Smooth muscle cell of the pulmonary artery (primary cell): Measurements from ENCODE around the gene RAB1B. TPM values are rescaled to one million over a fixed set of nuclear protein-coding genes. Genes with fewer than 3 reads are reported as not detected.

Source experiments
- total RNA-seq: library from RNA; depleted of rRNA; stranded (reverse); fragments of >200 nt; gene quantifications from 2 replicates; pipeline ENCODE4 v1.2.3, GENCODE V29; 2014

RAB1B gene
- total RNA-seq, result 118 and 126 TPM in 2 replicates

DNA sequence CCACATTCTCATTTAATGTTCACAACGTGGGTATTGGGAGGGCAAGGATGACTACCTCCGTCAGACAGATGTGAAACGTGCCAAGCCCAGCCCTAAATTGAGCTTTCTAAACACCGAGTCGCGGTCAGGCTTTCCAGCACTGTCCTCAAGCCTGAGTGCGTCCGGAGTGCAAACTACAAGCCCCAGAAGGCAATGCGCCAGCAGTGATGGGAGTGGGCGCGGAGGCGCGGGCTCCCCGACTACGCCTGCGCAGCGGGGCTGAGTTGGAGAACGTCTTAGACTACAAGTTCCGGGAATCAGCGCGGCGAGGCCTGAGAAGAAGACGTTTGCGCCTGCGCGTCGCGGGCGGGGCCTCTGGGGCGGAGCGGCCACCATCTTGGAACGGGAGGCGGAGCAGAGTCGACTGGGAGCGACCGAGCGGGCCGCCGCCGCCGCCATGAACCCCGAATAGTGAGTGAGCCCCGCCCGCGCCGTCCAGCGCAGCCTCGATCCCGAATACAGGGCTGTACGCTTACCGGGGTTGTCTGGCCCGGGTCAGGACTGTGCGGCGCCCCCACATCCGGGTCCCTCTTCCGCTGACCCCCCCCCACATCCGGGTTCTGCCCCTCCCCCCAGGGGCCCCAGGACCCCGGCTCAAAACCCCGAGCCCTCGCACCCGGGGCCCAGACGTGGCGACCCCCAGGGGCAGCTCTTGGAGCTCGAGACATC is at the start of gene RAB1B:
Gene RAB1B (plus strand): TSS at position 396 of the 708 bp plus-strand sequence. CDS start 41 bp downstream, at position 437.

DNA sequence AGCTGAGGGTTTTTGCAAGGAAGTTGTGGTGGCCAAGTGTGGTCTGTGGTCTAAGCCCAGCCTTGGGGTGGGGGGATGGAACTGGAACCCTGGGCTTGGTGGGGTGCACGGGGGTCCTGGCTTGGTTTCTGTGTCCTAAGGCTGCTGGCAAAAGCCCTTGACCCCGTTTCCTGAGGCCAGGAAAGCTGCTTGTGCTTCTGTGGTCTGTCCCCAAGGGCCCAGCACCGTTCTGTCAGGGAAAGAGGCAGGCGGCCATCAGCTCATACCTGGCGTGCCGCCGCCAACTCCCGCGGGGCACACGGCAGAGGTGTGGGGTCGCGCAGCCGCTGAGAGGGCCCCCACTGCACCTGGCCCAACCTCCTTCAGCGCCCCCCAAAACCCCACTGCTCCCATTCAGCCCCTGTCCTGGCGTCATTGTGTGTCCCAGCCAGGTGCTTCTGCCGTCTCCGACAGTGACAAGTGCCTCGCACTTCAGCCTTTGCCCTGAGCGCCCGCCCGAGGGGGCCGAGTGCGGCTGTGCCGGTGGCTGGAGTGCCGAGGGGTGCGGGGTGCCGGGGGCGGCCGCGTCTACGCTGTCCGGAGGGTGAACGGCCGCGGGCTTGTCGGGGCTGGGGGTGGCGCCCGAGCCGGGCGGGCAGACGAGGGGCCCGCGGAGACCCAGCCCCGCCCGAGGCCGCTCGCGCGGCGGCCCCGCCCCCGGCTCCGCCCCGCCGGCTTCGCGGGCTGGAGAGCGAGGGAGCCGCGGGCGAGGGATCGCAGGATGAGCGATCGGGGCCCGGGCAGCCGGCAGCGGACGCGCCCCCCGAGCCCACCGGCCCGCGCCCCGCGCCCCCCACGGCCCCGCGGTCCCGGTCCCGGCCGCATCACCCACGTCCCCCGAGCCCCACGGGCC is 9.3 kb downstream of the RAB1B start, which contains the start of gene CNIH2:
Gene CNIH2 (plus strand): TSS at position 705 of the 892 bp plus-strand sequence. CDS start 282 bp downstream, outside the sequence.

GRCh38 chr11:66288671-66289547 is 20.5 kb downstream of the RAB1B start, which contains the start of gene YIF1A:
YIF1A (minus strand) TSS chr11:66289143; CDS start chr11:66288985, 158 bp downstream.

GRCh38 chr11:66291706-66292542 is 23.5 kb downstream of the RAB1B start, which contains the start of gene TMEM151A:
TMEM151A (plus strand) TSS chr11:66291894; CDS start chr11:66292014, 120 bp downstream.

GRCh38 chr11:66316849-66317251 is 48.4 kb downstream of the RAB1B start, which contains the start of gene CD248:
CD248 (minus strand) TSS chr11:66317044; CDS start chr11:66317027, 17 bp downstream.

Other genes with a start within 250 kb of the RAB1B start
- 0.20 TPM in 1 of 2 replicates, not detected in the other for gene CATSPER1, start 242.2 kb upstream of the RAB1B start, total RNA-seq
- 0.13 and 0.59 TPM in 2 replicates for gene GAL3ST3, start 219.5 kb upstream of the RAB1B start, total RNA-seq
- gene SF3B2, start 216.3 kb upstream of the RAB1B start, total RNA-seq, result 100 and 118 TPM in 2 replicates
- 47.6 and 75.8 TPM in 2 replicates for gene PACS1, start 198.4 kb upstream of the RAB1B start, total RNA-seq
- gene KLC2, start 10.9 kb upstream of the RAB1B start, total RNA-seq, result 27.0 and 34.0 TPM in 2 replicates
- gene CNIH2, start 9.5 kb downstream of the RAB1B start, total RNA-seq, result 0.72 and 0.86 TPM in 2 replicates
- gene YIF1A, start 20.5 kb downstream of the RAB1B start, total RNA-seq, result 195 TPM in 2 replicates
- 0.72 and 2.2 TPM in 2 replicates for gene TMEM151A, start 23.3 kb downstream of the RAB1B start, total RNA-seq
- 51.9 and 182 TPM in 2 replicates for gene CD248, start 48.4 kb downstream of the RAB1B start, total RNA-seq
- gene RIN1, start 67.8 kb downstream of the RAB1B start, total RNA-seq, result 17.9 and 19.5 TPM in 2 replicates
- 28.1 and 30.8 TPM in 2 replicates for gene BRMS1, start 76.5 kb downstream of the RAB1B start, total RNA-seq
- 65.9 and 89.3 TPM in 2 replicates for gene B4GAT1, start 79.0 kb downstream of the RAB1B start, total RNA-seq
- gene SLC29A2, start 103.1 kb downstream of the RAB1B start, total RNA-seq, result 0.36 and 0.78 TPM in 2 replicates
- gene NPAS4, start 152.4 kb downstream of the RAB1B start, total RNA-seq, result not detected in 2 replicates
- 22.5 and 24.4 TPM in 2 replicates for gene MRPL11, start 170.2 kb downstream of the RAB1B start, total RNA-seq
- gene PELI3, start 198.3 kb downstream of the RAB1B start, total RNA-seq, result 14.5 and 18.9 TPM in 2 replicates
- 41.2 and 64.1 TPM in 2 replicates for gene DPP3, start 211.8 kb downstream of the RAB1B start, total RNA-seq
- 45.2 and 47.0 TPM in 2 replicates for gene BBS1, start 242.0 kb downstream of the RAB1B start, total RNA-seq